GM12878 (cell line): ENCODE measurements around the gene PLA2G2E. TPM values are rescaled to one million over a fixed set of nuclear protein-coding genes. Genes with fewer than 3 reads are reported as not detected.

Experiments used
- ATAC-seq: fragments of 200-7000 bp; cut with Tn5 transposase; 3 replicates; pipeline ENCODE4 v1.9.1; 2020; ENCODE audit warnings: mild to moderate bottlenecking, moderate library complexity
- BruUV-seq: library from RNA; stranded (reverse); fragments of 400-500 nt; replicated peaks from 2 replicates; lab custom pipeline; 2021; lab: Mats Ljungman, UMichigan
- CTCF ChIA-PET: fragments of 300-600 bp; sonication (Branson Sonifier 250); formaldehyde crosslinking; extraction: SDS; loops from one replicate; lab custom pipeline; 2021; ENCODE audit warnings: inconsistent platforms; lab: Yijun Ruan, JAX
- POLR2A ChIA-PET: fragments of 350-600 bp; formaldehyde crosslinking; extraction: SDS; loops from one replicate; lab custom pipeline; 2021; ENCODE audit warnings: inconsistent platforms; lab: Charles Lee
- RAD21 ChIA-PET: fragments of 300-600 bp; sonication (Branson Sonifier 250); formaldehyde crosslinking; loops from one replicate; lab custom pipeline; 2023; ENCODE audit warnings: antibody characterized with exemption; ENCODE audit not compliant: unreplicated experiment; lab: Charles Lee
- SMC1A ChIA-PET: fragments of 300-600 bp; sonication (Branson Sonifier 250); formaldehyde crosslinking; loops from one replicate; lab custom pipeline; 2023; ENCODE audit not compliant: unreplicated experiment, uncharacterized antibody; lab: Charles Lee
- DNase-seq: peaks from one replicate; pipeline ENCODE4 v3.0.0-alpha.2; 2011; ENCODE audit warnings: low read depth, low spot score
- FAIRE-seq: peaks from 3 replicates; lab custom pipeline; 2011; peaks lifted over from hg19 to GRCh38; lab: Jason Lieb, UNC
- H2AFZ ChIP-seq: 2 replicates; pipeline ENCODE4 v1.6.0; 2011; ENCODE audit warnings: low read depth, low read length, control low read depth; ENCODE audit not compliant: control insufficient read depth
- H3K27ac ChIP-seq: 2 replicates; pipeline ENCODE4 v1.5.1; 2011; ENCODE audit warnings: control low read depth; ENCODE audit not compliant: control insufficient read depth, insufficient read depth
- H3K27me3 ChIP-seq, 2 experiments: replicated peaks in 1 of 2; 2 replicates each; pipeline versions ENCODE4 v1.6.0 to v1.6.1; 2011; ENCODE audit warnings: low read length in 1 of 2; ENCODE audit not compliant: control insufficient read depth in 2 of 2, insufficient read depth in 2 of 2
- H3K36me3 ChIP-seq, 2 experiments: 2 replicates each; pipeline ENCODE4 v1.5.1; 2011; ENCODE audit warnings: low read length in 1 of 2; ENCODE audit not compliant: control insufficient read depth in 2 of 2, insufficient read depth in 2 of 2
- H3K4me1 ChIP-seq: 2 replicates; pipeline ENCODE4 v1.6.1; 2011; ENCODE audit warnings: mild to moderate bottlenecking, low read length, moderate library complexity, mixed read lengths; ENCODE audit not compliant: control insufficient read depth, insufficient read depth
- H3K4me2 ChIP-seq: 2 replicates; pipeline ENCODE4 v1.6.0; 2011; ENCODE audit warnings: control low read depth; ENCODE audit not compliant: control insufficient read depth, insufficient read depth
- H3K4me3 ChIP-seq: fragments of 200-600 bp; sonication (generic); 2 replicates; pipeline ENCODE4 v1.5.1; 2016
- H3K79me2 ChIP-seq: 2 replicates; pipeline ENCODE4 v1.6.0; 2011; ENCODE audit warnings: low read length; ENCODE audit not compliant: control insufficient read depth, insufficient read depth
- H3K9ac ChIP-seq: 2 replicates; pipeline ENCODE4 v1.8.0; 2011; ENCODE audit warnings: low read length, control low read depth, mixed read lengths; ENCODE audit not compliant: control insufficient read depth, insufficient read depth
- H3K9me3 ChIP-seq: replicated peaks from 3 replicates; pipeline ENCODE4 v1.5.1; 2011; ENCODE audit warnings: mild to moderate bottlenecking, low read length; ENCODE audit not compliant: control insufficient read depth, insufficient read depth
- H4K20me1 ChIP-seq: 2 replicates; pipeline ENCODE4 v1.6.0; 2011; ENCODE audit not compliant: control insufficient read depth, insufficient read depth
- CBX3 ChIP-seq: fragments of 200-600 bp; sonication (generic); IDR thresholded peaks from 2 replicates; pipeline ENCODE4 v1.6.1; 2016; ENCODE audit warnings: low read depth, borderline replicate concordance
- EGR1 ChIP-seq, 2 experiments: IDR thresholded peaks; 1 replicate in 1 of 2; 2 replicates in 1 of 2; pipeline ENCODE4 v1.6.1; 2011 to 2012; ENCODE audit warnings: low read depth in 2 of 2, low read length in 2 of 2, borderline replicate concordance in 1 of 2, mild to moderate bottlenecking in 1 of 2, moderate library complexity in 1 of 2
- FOXM1 ChIP-seq: IDR thresholded peaks from 2 replicates; pipeline ENCODE4 v1.6.1; 2012; ENCODE audit warnings: low read depth, mild to moderate bottlenecking, inconsistent platforms, low read length, moderate library complexity
- HDAC2 ChIP-seq: fragments of 200-600 bp; sonication (generic); IDR thresholded peaks from 2 replicates; pipeline ENCODE4 v1.6.1; 2017
- KDM1A ChIP-seq: fragments of 200-600 bp; sonication (generic); IDR thresholded peaks from 2 replicates; pipeline ENCODE4 v1.6.1; 2016; ENCODE audit warnings: borderline replicate concordance
- MEF2B ChIP-seq: fragments of 450-650 bp; IDR thresholded peaks from 2 replicates; pipeline ENCODE4 v1.6.1; 2018; ENCODE audit warnings: mild to moderate bottlenecking, moderate library complexity; ENCODE audit not compliant: partially characterized antibody, poor library complexity, severe bottlenecking
- MYC ChIP-seq: IDR thresholded peaks from 2 replicates; pipeline ENCODE4 v1.6.1; 2011; ENCODE audit warnings: mild to moderate bottlenecking, low read length, moderate library complexity, inconsistent platforms; ENCODE audit not compliant: insufficient read depth, insufficient replicate concordance, insufficient read length, severe bottlenecking
- PAX5 ChIP-seq: IDR thresholded peaks from 2 replicates; pipeline ENCODE4 v1.6.1; 2011; ENCODE audit warnings: low read depth, low read length, borderline replicate concordance
- WRNIP1 ChIP-seq: IDR thresholded peaks from 2 replicates; pipeline ENCODE4 v1.6.1; 2011; ENCODE audit warnings: low read depth, low read length, improper control_type of control experiment, borderline replicate concordance
- ZSCAN29 ChIP-seq: fragments of 450-650 bp; IDR thresholded peaks from 2 replicates; pipeline ENCODE4 v1.6.1; 2017; ENCODE audit warnings: mild to moderate bottlenecking, moderate library complexity
- WGBS: methylation state at CpG from one replicate; pipeline ENCODE4 v1.1.6; 2016; ENCODE audit warnings: low lambda C conversion rate; ENCODE audit not compliant: insufficient replicate concordance, insufficient coverage; ENCODE audit errors: missing lambda C conversion rate; 5-methylcytosine and 5-hydroxymethylcytosine counted together
- in situ Hi-C: fragments of 300-500 bp; cut with MboI; formaldehyde crosslinking; loops from 9 replicates; pipeline ENCODE4 v1.14.3; 2018; ENCODE audit warnings: mixed read lengths
- intact Hi-C: fragments of 100-400 bp; cut with micrococcal nuclease; formaldehyde crosslinking; loops from one replicate; pipeline ENCODE4 v1.14.2; 2022; ENCODE audit not compliant: unreplicated experiment
- polyA plus RNA-seq, 11 experiments: library from polyadenylated mRNA; depleted of rRNA in 4 of 11; unstranded in 6 of 11; stranded (reverse) in 5 of 11; fragments of >200 nt; fragmentation: Nextera tagmentation in 4 of 11; fragmentation: Illumina TruSeq in 1 of 11; extraction: Ambion mirVana in 4 of 11; extraction: Trizol in 1 of 11; gene quantifications; 1 replicate in 1 of 11; 2 replicates in 10 of 11; pipeline versions ENCODE4 v1.2.1 to v1.2.3, GENCODE V29; 2011 to 2016; ENCODE audit warnings: inconsistent platforms in 2 of 11, missing spikeins in 2 of 11, low read depth in 1 of 11
- total RNA-seq, 4 experiments: library from RNA; depleted of rRNA in 3 of 4; stranded (reverse); fragments of >200 nt in 3 of 4; fragmentation: Illumina TruSeq in 1 of 4; extraction: Trizol in 1 of 4; gene quantifications; 2 replicates each; pipeline versions ENCODE4 v1.2.1 to v1.2.3, GENCODE V29; 2013 to 2021
- TF ChIP-seq, protein P1 (sequence below): fragments of 450-650 bp; IDR thresholded peaks from 2 replicates; pipeline ENCODE4 v1.6.1; 2017; ENCODE audit warnings: mild to moderate bottlenecking, moderate library complexity

PLA2G2E gene
- total and polyA plus RNA-seq, 10 of the 15 experiments (the other 5 are each of a cell fraction or from before 2014, with no cell fraction given): not detected

DNA sequence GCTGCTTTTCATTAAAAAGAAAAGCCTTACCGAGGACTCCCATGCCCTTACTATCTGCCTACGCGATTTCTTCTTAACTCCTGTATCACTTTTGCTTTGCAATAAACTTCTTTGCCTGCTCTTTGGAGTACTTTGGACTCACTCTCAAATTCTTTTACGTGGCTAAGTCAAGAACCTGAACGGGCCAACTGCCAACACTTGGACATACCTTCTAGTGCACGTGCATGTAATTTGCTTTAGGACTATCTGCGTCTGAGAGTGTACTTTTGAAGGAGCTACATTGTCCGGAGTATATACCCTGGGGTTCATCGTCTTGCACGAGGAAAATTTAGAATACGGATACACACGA is 44.8 kb downstream of the PLA2G2E start:
- FAIRE-seq: no peak
- H4K20me1 ChIP-seq: no peaks in the 10 kb centered on the region
- no peaks in the 10 kb centered on the region for H3K4me1 ChIP-seq
- CTCF ChIA-PET: no interaction called here
- no TSS peak for BruUV-seq
- no peak for DNase-seq
- RAD21 ChIA-PET: interaction anchor here (1.6 kb wide), 1 partner anchor 163 kb away, joined by 4 read pairs; no protein-coding TSS in a partner anchor
- 63% methylated on average over 12 of the region's 12 CpGs for WGBS
- H3K79me2 ChIP-seq: peaks cover 14% of the 10 kb centered on the region
- in situ Hi-C loops: no loop called here
- no peaks in the 10 kb centered on the region for H3K36me3 ChIP-seq
- intact Hi-C loops: no loop called here
- H2AFZ ChIP-seq: no peak overlapping the region
- ATAC-seq: no peak
- TF ChIP-seq HDAC2: no peak
- TF ChIP-seq FOXM1: no peak
- no peak for TF ChIP-seq WRNIP1
- H3K9me3 ChIP-seq: no peaks in the 10 kb centered on the region
- H3K27ac ChIP-seq: no peak overlapping the region
- H3K27me3 ChIP-seq: no peaks in the 10 kb centered on the region; a peak in 1 of 4 replicates
- H3K4me3 ChIP-seq: no peak overlapping the region
- POLR2A ChIA-PET: no interaction called here
- SMC1A ChIA-PET: interaction anchor here (1.2 kb wide), 1 partner anchor 217 kb away, joined by 3 read pairs; no protein-coding TSS in a partner anchor
- H3K9ac ChIP-seq: no peak overlapping the region
- no peak overlapping the region for H3K4me2 ChIP-seq

DNA sequence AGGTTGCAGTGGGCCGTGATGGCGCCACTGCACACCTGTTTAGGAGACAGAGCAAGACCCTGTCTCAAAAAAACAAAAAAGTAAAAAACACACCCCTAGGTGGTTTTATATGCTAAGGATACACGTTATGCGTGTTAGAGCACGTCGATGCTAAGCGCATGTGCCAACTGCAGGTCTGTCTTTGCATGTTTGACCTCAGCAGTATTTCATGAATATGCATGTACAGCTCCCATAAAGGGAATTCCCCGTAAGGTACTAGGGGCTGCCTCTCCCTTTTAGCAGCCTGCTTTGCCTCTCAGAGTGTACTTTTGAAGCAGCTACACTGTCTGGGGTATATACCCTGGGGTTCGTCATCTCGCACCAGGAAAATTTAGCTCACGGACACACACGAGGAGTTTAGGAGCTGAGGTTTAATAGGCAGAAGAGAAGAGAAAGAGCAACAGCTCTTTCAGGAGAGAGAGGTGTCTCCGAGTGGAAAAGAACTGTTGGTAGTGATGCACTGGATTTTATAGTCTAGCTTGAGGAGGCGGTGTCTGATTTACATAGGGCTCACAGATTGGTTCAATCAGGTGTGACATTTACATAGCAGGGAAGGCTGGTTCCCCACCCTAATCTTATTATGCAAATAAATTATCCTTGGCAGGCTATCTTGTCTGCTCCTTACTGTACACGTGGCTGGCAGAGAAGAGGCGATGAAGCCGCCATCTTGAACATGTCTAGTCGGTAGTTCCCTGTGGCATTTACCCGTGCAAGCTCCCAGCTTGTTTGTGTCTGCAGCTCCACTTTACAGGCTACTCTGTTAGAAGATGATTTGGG is 45.4 kb downstream of the PLA2G2E start:
- Histone ChIP-seq H3K27me3 (no peaks in the 10 kb centered on the region; a peak in 1 of 4 replicates), H4K20me1 (no peaks in the 10 kb centered on the region), H3K4me1 (no peaks in the 10 kb centered on the region), H3K9ac (no peak overlapping the region), H3K36me3 (no peaks in the 10 kb centered on the region), H3K9me3 (no peaks in the 10 kb centered on the region), H2AFZ (no peak overlapping the region), H3K79me2 (peaks cover 8% of the 10 kb centered on the region), H3K4me2 (no peak overlapping the region), H3K4me3 (no peak overlapping the region), H3K27ac (no peak overlapping the region)
- no TSS peak for BruUV-seq
- intact Hi-C loops (no loop called here), in situ Hi-C loops (no loop called here)
- 80% methylated on average over 19 of the region's 19 CpGs for WGBS
- DNase-seq (no peak), FAIRE-seq (no peak), ATAC-seq (no peak)
- ChIA-PET SMC1A (interaction anchor here (1.2 kb wide), 1 partner anchor 216 kb away, joined by 3 read pairs; no protein-coding TSS in a partner anchor), POLR2A (no interaction called here), CTCF (no interaction called here), RAD21 (interaction anchor here (1.1 to 1.6 kb wide), 2 partner anchors 34 to 162 kb away, joined by 3 to 4 read pairs; no protein-coding TSS in a partner anchor)
- TF ChIP-seq, protein P1, sequence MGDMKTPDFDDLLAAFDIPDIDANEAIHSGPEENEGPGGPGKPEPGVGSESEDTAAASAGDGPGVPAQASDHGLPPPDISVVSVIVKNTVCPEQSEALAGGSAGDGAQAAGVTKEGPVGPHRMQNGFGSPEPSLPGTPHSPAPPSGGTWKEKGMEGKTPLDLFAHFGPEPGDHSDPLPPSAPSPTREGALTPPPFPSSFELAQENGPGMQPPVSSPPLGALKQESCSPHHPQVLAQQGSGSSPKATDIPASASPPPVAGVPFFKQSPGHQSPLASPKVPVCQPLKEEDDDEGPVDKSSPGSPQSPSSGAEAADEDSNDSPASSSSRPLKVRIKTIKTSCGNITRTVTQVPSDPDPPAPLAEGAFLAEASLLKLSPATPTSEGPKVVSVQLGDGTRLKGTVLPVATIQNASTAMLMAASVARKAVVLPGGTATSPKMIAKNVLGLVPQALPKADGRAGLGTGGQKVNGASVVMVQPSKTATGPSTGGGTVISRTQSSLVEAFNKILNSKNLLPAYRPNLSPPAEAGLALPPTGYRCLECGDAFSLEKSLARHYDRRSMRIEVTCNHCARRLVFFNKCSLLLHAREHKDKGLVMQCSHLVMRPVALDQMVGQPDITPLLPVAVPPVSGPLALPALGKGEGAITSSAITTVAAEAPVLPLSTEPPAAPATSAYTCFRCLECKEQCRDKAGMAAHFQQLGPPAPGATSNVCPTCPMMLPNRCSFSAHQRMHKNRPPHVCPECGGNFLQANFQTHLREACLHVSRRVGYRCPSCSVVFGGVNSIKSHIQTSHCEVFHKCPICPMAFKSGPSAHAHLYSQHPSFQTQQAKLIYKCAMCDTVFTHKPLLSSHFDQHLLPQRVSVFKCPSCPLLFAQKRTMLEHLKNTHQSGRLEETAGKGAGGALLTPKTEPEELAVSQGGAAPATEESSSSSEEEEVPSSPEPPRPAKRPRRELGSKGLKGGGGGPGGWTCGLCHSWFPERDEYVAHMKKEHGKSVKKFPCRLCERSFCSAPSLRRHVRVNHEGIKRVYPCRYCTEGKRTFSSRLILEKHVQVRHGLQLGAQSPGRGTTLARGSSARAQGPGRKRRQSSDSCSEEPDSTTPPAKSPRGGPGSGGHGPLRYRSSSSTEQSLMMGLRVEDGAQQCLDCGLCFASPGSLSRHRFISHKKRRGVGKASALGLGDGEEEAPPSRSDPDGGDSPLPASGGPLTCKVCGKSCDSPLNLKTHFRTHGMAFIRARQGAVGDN: no peak
- no peak for TF ChIP-seq CBX3
- TF ChIP-seq ZSCAN29: no peak
- no peak for TF ChIP-seq PAX5
- no peak for TF ChIP-seq EGR1 (IDR thresholded peaks at IDR 0.05; ENCODE audit: borderline replicate concordance in 1 of 2, low read depth in 2 of 2, low read length in 2 of 2)
- no peak for TF ChIP-seq MEF2B
- TF ChIP-seq MYC: no peak
- TF ChIP-seq KDM1A: no peak
